ENCODE measurements around the gene DRD4. TPM values are rescaled to one million over a fixed set of nuclear protein-coding genes. Genes with fewer than 3 reads are reported as not detected.
A peak's percentile ranks its signal among the peaks of the same experiment; 100 is the strongest.

DRD4 gene
- total RNA-seq, 2 donors from 2014 or later, result 0.69 to 0.79 TPM

- Histone ChIP-seq H3K9ac (ENCODE audit: low read depth in 2 of 2, low read length in 2 of 2) (no peak overlapping the region), H3K27me3 (no peaks in the 10 kb centered on the region), H3K9me3 (no peaks in the 10 kb centered on the region), H3K27ac (no peak overlapping the region), H3K36me3 (peaks cover 35% of the 10 kb centered on the region), H3K4me3 (no peak overlapping the region), H3K4me1 (peaks cover 32% of the 10 kb centered on the region)
- DNase-seq, result no peak
- intact Hi-C loops (cut with DNase I), result no loop called here
- no peak for TF ChIP-seq CTCF (IDR thresholded peaks at IDR 0.05)
Observed at GRCh38 chr11:610146-610801, 26.8 kb upstream of the DRD4 start.

GRCh38 chr11:611001-611996 is 25.8 kb upstream of the DRD4 start:
- Histone ChIP-seq H3K27me3 (no peaks in the 10 kb centered on the region), H3K4me1 (peaks cover 36% of the 10 kb centered on the region), H3K9ac (ENCODE audit: low read depth in 2 of 2, low read length in 2 of 2) (peak overlapping the region in 1 of 2 donors; percentile 27), H3K4me3 (no peak overlapping the region), H3K27ac (peak overlapping the region; percentile 83), H3K36me3 (peaks cover 26% of the 10 kb centered on the region), H3K9me3 (no peaks in the 10 kb centered on the region)
- intact Hi-C loops (cut with DNase I), result no loop called here
- no peak for TF ChIP-seq CTCF (IDR thresholded peaks at IDR 0.05)
- no peak for DNase-seq

- H3K4me3 ChIP-seq, result no peak overlapping the region
- no peaks in the 10 kb centered on the region for H3K9me3 ChIP-seq
- peak overlapping the region; percentile 83 for H3K27ac ChIP-seq
- no peaks in the 10 kb centered on the region for H3K27me3 ChIP-seq
- peak; percentile 37 for TF ChIP-seq CTCF (IDR thresholded peaks at IDR 0.05)
- H3K9ac ChIP-seq (ENCODE audit: low read depth in 2 of 2, low read length in 2 of 2), result peak overlapping the region in 1 of 2 donors; percentile 27
- H3K4me1 ChIP-seq, result peaks cover 41% of the 10 kb centered on the region
- peaks cover 15% of the 10 kb centered on the region for H3K36me3 ChIP-seq
- intact Hi-C loops (cut with DNase I), result no loop called here
- peak; percentile 85 for DNase-seq
Observed at GRCh38 chr11:612201-612960, 24.7 kb upstream of the DRD4 start.

- no peaks in the 10 kb centered on the region for H3K9me3 ChIP-seq
- peaks cover 41% of the 10 kb centered on the region for H3K4me1 ChIP-seq
- H3K9ac ChIP-seq (ENCODE audit: low read depth in 2 of 2, low read length in 2 of 2), result peak overlapping the region in 1 of 2 donors; percentile 27
- TF ChIP-seq CTCF (IDR thresholded peaks at IDR 0.05), result no peak
- no peaks in the 10 kb centered on the region for H3K27me3 ChIP-seq
- DNase-seq, result no peak
- intact Hi-C loops (cut with DNase I), result no loop called here
- H3K27ac ChIP-seq, result peak overlapping the region; percentile 83
- peak overlapping the region; percentile 3 for H3K4me3 ChIP-seq
- peaks cover 14% of the 10 kb centered on the region for H3K36me3 ChIP-seq
Observed at GRCh38 chr11:612961-613300, 24.1 kb upstream of the DRD4 start.

GRCh38 chr11:613369-613968 is 23.6 kb upstream of the DRD4 start:
- intact Hi-C loops (cut with DNase I), result no loop called here
- TF ChIP-seq CTCF (IDR thresholded peaks at IDR 0.05), result no peak
- peak overlapping the region; percentile 50 to 78 for H3K9ac ChIP-seq (ENCODE audit: low read depth in 2 of 2, low read length in 2 of 2)
- peaks cover 11% of the 10 kb centered on the region for H3K36me3 ChIP-seq
- no peaks in the 10 kb centered on the region for H3K27me3 ChIP-seq
- peak overlapping the region; percentile 8 for H3K4me3 ChIP-seq
- peak overlapping the region; percentile 95 for H3K27ac ChIP-seq
- peaks cover 41% of the 10 kb centered on the region for H3K4me1 ChIP-seq
- H3K9me3 ChIP-seq, result no peaks in the 10 kb centered on the region
- DNase-seq, result peak; percentile 87
